Activated CD8-positive, alpha-beta memory T cell treated with anti-CD3 and anti-CD28 coated beads for 1 hour (primary cell): Measurements from ENCODE around the gene SLC2A13.
"Not testable (repeated sequence)": the region's sequence is repeated elsewhere in the genome, so short reads cannot be mapped to it uniquely, and the experiment has no call there.

ENCODE experiments used
- DNase-seq, 2 donors: peaks; one replicate each; pipeline ENCODE4 v3.0.0-alpha.2; 2020; ENCODE audit warnings: low read depth in 1 of 2; ENCODE audit errors: extremely low read depth in 1 of 2

SLC2A13 gene

DNA sequence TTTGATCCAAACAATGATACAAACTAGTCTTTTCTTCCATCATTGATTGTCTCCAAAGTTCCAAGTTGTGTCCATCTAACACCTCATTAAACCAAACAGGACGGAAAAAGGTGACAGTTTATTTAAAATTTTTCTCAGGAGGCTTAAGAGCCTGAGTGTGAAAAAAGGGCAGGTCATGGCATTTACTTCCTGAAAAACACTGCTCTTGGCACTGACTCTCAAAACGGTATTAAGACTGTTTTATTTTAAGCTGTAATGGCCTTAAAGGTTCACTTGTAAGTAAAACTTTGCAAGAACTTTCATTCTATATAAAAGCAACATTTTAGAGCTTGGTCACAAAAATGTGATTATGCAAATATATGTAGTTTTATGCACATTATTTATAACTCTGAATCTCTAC is 222.5 kb downstream of the SLC2A13 start:
- no peak for DNase-seq

DNA sequence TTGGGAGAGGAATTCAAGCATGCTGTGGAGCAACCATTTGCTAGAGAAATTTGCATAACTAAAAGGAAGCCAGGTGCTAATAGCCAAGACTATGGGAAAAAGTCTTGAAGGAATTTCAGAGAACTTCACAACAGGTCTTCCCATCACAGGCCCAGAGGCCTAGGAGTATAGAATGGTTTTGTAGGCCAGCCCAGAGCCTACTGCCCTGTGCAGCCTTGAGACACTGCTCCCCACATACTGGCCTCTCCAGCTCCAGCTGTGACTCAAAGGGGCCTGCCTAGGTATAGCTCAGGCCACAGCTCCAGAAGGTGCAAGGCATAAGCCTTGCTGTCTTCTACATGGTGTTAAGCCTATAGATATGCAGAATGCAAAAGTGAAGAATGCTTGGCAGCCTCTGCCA is 227.1 kb downstream of the SLC2A13 start:
- no peak for DNase-seq

DNA sequence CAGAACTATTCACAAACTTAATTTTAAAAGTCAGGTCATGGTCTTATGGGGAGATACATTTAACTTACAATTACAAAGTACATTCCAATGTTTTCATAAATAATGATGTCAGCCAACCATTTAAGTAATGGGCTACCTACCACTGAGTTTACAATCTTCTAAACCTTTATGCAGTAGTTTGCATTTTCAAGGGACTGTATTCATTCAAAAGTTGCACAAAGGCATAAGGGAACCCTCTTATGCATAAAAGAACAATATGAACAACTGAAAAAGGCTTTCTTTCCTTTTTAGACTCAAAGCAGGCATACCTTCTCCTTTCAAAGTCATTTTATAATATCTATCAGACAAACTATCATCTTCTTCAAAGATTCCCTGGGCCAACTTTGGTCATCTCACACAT is 230.2 kb downstream of the SLC2A13 start:
- DNase-seq, result no peak

- DNase-seq, result no peak
Measured at GRCh38 chr12:39874785-39875184, 231.1 kb downstream of the SLC2A13 start.

- no peak for DNase-seq
Measured at GRCh38 chr12:39873065-39873464, 232.8 kb downstream of the SLC2A13 start.

- DNase-seq, result no peak
Measured at GRCh38 chr12:39872425-39872824, 233.5 kb downstream of the SLC2A13 start.

GRCh38 chr12:39868328-39868725 is 237.6 kb downstream of the SLC2A13 start:
- no peak for DNase-seq

GRCh38 chr12:39867631-39868327 is 238.1 kb downstream of the SLC2A13 start:
- no peak for DNase-seq

GRCh38 chr12:39866135-39866534 is 239.7 kb downstream of the SLC2A13 start:
- no peak for DNase-seq

DNA sequence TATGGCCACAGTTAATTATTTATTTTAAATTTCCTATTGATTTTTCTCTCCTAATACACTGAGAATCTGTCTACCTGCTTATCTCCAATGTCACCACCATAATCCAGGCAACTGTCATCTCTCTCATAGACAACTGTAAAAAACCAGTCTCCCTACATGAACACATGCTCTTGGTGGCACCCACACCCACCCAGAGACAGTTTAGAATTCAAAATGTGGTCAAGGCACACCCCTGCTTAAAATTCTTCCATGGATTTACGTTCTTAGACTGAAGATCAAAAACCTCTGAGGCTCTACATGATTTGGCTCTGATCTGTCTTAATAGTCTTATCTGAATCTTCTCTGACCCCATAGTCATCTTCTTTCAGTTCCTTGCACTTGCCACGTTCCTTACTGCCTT is 245.2 kb downstream of the SLC2A13 start:
- no peak for DNase-seq

DNA sequence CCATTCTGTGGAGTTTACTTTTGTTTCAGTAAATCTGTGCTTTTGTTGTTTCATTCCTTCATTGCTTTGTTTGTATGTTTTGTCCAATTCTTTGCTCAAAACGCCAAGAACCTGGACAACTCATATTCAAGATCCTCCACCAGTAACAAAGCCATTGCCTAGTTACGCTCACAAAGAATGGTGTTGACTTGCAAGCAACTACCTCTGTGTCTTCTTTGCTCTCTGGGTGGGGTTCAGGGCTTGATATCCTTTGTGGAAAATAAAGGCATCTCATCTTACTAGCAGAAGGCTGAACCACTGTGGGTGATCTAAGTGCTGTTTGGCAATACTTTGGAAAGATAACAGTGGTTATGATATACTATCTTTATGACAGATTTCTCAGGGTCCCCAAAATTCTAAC is 252.9 kb downstream of the SLC2A13 start:
- no peak for DNase-seq

- DNase-seq, result no peak
Measured at GRCh38 chr12:39852346-39852745, 253.5 kb downstream of the SLC2A13 start.

DNA sequence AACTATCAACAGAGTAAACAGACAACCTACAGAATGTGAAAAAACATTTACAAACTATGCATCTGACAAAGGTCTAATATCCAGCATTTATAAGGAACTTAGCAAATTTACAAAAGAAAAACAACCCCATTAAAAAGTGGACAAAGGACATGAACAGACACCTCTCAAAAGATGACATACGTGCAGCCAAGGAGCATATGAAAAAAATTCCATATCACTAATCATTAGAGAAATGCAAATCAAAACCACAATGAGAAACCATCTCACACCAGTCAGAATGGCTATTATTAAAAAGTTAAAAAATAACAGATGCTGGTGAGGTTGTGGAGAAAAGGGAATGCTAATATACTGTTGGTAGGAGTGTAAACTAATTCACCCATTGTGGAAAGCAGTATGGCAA is 257.7 kb downstream of the SLC2A13 start:
- not testable (repeated sequence) for DNase-seq

GRCh38 chr12:39846971-39847650 is 258.8 kb downstream of the SLC2A13 start:
- no peak for DNase-seq

DNA sequence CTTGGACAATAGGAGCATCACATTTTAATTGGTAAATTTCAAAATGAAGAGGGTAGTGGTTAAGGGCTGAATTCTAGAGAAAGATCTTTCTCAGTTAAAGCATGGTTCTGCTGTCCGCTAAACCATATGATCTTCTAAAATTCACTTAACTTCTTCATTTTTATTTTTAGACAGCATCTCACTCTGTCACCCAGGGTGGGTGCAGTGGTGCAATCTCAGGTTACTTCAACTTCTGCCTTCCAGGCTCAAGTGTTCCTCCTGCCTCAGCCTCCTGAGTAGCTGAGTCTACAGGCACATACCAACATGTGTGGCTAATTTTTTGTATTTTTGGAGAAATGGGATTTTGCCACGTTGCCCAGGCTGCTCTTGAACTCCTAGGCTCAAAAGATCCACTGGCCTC is 259.6 kb downstream of the SLC2A13 start:
- DNase-seq, result no peak

DNA sequence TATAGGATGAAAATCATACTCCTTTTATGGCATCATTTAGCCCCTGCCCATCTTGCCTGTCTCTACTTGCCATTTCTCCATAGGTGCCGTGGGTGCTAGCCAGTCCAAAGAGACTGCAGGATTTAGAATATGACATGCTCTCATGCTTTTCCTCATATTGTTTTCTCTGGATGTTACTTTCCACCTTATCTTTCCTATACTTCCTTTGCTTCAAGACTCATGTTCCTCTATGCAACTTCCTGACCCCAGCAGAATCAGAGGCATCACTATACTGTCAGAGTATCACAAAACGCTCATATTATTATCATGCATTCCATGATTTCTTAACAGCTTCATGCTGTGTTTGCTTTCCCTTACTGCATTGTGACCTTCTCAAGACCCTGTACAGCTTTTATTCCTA is 265.5 kb downstream of the SLC2A13 start:
- no peak for DNase-seq

DNA sequence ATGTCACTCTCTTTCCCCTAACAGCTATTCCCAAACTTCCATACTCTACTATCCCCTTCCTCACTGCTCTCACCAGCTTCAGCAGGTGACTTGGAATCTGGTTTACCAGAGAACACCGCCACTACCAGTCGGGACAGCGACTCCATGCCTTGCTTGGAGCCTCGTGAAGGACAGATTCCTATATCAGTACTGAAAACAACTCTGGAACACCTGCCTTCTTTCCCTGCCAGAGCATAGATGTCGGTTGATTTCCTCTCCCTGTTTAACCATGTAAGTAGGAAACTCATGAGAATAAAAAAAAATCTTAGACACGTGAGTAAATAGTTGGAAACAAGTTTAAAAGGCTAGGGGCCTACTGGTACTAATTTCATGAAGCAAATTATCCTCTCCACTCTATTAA is 266.8 kb downstream of the SLC2A13 start:
- DNase-seq, result no peak

DNA sequence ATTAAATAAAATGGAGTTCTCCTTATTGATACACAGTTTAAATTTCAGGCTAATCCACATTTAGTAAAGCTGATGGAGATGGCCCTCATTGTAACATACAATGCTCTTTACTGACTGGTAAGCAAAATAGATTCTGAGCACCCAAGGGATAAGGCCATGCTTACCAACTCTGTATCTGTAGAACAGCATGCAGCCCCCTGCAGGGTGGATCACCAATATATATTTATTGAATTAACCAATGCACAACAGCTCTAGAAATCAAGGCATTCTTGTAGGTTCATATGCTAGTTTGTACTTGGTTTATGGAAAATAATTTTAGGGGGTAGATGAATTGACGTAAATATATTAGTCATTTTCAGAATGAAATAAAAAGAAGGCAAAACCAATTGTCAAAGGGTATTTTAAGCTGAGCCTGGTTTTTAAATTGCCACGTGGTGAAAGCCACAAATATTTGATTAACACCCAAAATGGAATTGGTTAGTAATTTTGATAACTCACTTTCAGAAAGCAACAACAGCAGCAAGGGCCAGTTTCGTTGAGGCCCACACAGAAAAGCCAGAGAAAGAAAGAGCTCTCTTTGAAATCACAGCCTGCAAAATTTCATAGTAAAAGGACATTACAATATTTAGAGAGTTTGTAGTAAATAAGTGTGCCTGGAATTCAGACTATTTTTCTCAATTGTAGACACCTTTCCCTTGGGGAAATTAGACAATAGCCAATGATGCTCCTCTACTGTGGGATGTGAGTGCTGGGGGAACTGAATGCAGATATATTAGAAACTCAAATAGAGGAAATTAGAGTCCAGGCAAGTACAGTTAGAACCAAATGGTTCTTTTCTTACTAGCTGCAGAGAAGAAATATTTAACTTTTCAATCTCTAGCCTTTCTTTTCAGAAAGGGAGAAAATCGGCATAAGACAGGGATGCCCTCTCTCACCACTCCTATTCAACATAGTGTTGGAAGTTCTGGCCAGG is 270.1 kb downstream of the SLC2A13 start:
- no peak for DNase-seq

- no peak for DNase-seq
Measured at GRCh38 chr12:39831587-39832315, 274.1 kb downstream of the SLC2A13 start.

DNA sequence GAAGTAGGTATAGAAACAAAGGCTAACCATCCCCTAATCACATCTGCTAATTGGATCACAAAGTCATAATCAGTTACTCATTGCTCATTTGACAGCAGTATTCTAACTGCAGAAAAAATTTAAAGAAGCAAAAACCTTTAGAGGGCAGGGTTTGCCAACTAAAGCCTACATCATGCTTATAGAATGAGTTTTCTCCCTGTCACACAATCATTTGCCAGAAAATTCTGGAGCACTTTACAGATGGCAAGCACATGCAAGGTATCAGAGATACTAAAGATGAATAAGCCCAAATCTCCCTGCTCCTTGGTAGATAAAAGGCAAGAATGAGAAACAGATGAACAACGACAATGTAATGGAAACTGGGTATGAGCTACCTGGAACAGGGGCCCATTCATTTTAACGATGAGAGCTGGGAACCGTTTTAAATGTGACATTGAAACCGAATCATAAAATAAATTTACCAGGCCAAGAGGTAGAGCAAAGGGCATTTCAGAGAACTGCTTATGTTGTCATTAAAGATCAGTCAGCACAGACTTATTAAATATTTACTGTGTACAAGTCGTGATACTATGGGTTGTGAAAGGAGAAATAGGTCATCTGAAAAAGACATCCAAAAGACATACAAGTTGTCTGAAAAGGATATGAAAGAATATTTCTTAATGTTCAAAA is 274.9 kb downstream of the SLC2A13 start:
- DNase-seq, result no peak
